Stomach (tissue), 9 donors: Measurements from ENCODE around the gene DPF3. TPM values are rescaled to one million over a fixed set of nuclear protein-coding genes. Genes with fewer than 3 reads are reported as not detected.

Experiments
- DNase-seq, 2 donors: peaks; one replicate each; pipeline versions ENCODE4 v3.0.0 to v3.0.0-alpha.2; 2013 to 2019
- H3K27ac ChIP-seq, 5 donors: fragments of 200-600 bp in 4 of 5; sonication (generic) in 4 of 5; one replicate each; pipeline ENCODE4 v1.5.1; 2013 to 2019; ENCODE audit warnings: mild to moderate bottlenecking in 1 of 5, moderate library complexity in 1 of 5
- H3K27me3 ChIP-seq, 3 donors: fragments of 200-600 bp; sonication (generic); one replicate each; pipeline ENCODE4 v1.5.1; 2017 to 2019; ENCODE audit warnings: mixed run types in 1 of 3
- H3K36me3 ChIP-seq, 4 donors: fragments of 200-600 bp; sonication (generic); 1 replicate in 3 of 4; 2 replicates in 1 of 4; pipeline ENCODE4 v1.5.1; 2016 to 2019
- H3K4me1 ChIP-seq, 4 donors: fragments of 200-600 bp; sonication (generic); one replicate each; pipeline ENCODE4 v1.5.1; 2016 to 2019
- H3K4me3 ChIP-seq, 4 donors: fragments of 200-600 bp; sonication (generic) in 3 of 4; one replicate each; pipeline ENCODE4 v1.5.1; 2016 to 2019; ENCODE audit warnings: mild to moderate bottlenecking in 1 of 4
- H3K9me3 ChIP-seq, 4 donors: fragments of 200-600 bp; sonication (generic); one replicate each; pipeline ENCODE4 v1.5.1; 2016 to 2019
- EP300 ChIP-seq: sonication (generic); formaldehyde crosslinking; IDR thresholded peaks from one replicate; pipeline ENCODE4 v1.6.1; 2017; ENCODE audit warnings: antibody characterized with exemption
- POLR2A ChIP-seq, 4 donors: fragments of 450-650 bp; IDR thresholded peaks; one replicate each; pipeline ENCODE4 v1.6.1; 2016; ENCODE audit warnings: antibody characterized with exemption in 4 of 4, control low read depth in 2 of 4, mild to moderate bottlenecking in 1 of 4, moderate library complexity in 1 of 4
- POLR2AphosphoS5 ChIP-seq, 3 donors: sonication (generic); formaldehyde crosslinking; IDR thresholded peaks; one replicate each; pipeline ENCODE4 v1.6.1; 2016; ENCODE audit warnings: antibody characterized with exemption in 3 of 3
- WGBS, 5 donors: extraction: QIAGEN DNeasy Blood & Tissue Kit in 3 of 5; methylation state at CpG; one replicate each; pipeline versions ENCODE4 v1.1.5 to v1.1.7; 2013 to 2018; 5-methylcytosine and 5-hydroxymethylcytosine counted together
- intact Hi-C: fragments of 100-400 bp; cut with DNase I; formaldehyde crosslinking; loops from one replicate; pipeline ENCODE4 v1.15.1; 2023; ENCODE audit warnings: low total_unique reads
- polyA plus RNA-seq, 3 donors: library from polyadenylated mRNA; stranded (reverse); fragments of 200-250 nt; gene quantifications; one replicate each; pipeline ENCODE4 v1.2.3, GENCODE V29; 2013
- total RNA-seq, 5 donors: library from RNA; depleted of rRNA; stranded (reverse); fragments of >200 nt; gene quantifications; one replicate each; pipeline versions ENCODE4 v1.1.0 to v1.2.3, GENCODE V29; 2014 to 2016
- TF ChIP-seq, protein P1 (sequence below), 7 experiments: fragments of 450-650 bp in 4 of 7; fragments of 200-600 bp in 3 of 7; sonication (generic) in 3 of 7; IDR thresholded peaks; one replicate each; pipeline ENCODE4 v1.5.1; 2016 to 2019; ENCODE audit warnings: antibody characterized with exemption in 7 of 7, control low read depth in 2 of 7, mild to moderate bottlenecking in 1 of 7
- donor health status: healthy with polysubstance abuse.
- donor health status: Bipolar disorder and iron deficiency.
- donor health status: healthy.

Gene DPF3
- total and polyA plus RNA-seq, 8 donors = 0.20 to 113 (median 3.7) TPM

DNA sequence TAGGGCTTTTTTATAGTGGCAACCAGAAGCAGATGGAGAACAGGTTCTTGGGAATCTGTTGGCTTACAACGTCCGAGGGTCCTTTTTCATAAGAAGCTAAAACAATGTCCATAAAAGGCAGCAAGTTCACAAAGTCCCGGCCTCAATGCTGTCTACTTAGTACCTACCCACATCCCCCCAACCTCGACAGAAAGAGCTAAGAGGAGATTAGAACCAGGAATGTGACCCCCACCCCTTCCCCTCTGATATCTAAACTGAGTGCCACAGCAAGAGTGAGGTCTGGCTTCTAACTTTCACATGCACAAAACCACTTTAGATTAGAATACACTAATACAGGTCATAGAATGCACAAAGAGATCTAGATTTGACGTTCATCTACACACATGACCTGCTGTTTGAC is 4.5 kb downstream of the DPF3 start:
- 44 to 67% (median 54%) methylated on average over 5 of the region's 5 CpGs for WGBS, 5 donors

DNA sequence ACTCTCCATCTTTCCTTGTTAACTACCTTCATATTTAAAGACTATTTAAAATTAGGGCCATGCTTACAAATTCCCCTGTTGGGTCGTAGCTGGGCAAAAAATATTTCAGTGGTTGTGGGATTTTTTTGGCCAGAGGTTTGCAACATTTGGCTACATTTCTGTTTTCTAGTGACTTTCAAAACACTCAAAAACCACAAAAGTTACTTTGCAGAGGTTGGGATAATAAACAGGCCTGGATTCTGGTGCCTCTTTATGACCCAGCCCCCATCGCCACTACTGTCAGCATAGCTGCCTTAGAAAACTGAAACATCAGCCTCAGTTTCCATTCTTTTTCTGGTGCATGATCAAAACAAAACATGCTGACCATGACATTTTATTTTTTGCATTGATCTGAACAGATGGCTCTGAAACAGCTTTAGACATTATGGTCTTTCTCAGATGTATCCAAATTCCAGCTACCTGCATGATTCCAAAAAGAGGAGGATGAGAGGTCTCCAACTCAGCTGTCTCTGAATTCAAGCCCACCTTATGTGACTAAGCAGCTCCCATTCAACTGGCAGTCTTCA is 5.2 kb downstream of the DPF3 start:
- TF ChIP-seq POLR2AphosphoS5 (IDR thresholded peaks at IDR 0.05) = no peak
- TF ChIP-seq, protein P1, sequence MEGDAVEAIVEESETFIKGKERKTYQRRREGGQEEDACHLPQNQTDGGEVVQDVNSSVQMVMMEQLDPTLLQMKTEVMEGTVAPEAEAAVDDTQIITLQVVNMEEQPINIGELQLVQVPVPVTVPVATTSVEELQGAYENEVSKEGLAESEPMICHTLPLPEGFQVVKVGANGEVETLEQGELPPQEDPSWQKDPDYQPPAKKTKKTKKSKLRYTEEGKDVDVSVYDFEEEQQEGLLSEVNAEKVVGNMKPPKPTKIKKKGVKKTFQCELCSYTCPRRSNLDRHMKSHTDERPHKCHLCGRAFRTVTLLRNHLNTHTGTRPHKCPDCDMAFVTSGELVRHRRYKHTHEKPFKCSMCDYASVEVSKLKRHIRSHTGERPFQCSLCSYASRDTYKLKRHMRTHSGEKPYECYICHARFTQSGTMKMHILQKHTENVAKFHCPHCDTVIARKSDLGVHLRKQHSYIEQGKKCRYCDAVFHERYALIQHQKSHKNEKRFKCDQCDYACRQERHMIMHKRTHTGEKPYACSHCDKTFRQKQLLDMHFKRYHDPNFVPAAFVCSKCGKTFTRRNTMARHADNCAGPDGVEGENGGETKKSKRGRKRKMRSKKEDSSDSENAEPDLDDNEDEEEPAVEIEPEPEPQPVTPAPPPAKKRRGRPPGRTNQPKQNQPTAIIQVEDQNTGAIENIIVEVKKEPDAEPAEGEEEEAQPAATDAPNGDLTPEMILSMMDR (IDR thresholded peaks at IDR 0.05) = no peak
- no peak for TF ChIP-seq POLR2A (IDR thresholded peaks at IDR 0.05)
- TF ChIP-seq EP300 = no peak
- H3K27ac ChIP-seq = no peak overlapping the region
- no peak for DNase-seq
- H3K27me3 ChIP-seq = peaks cover 0 to 76% (median 35%) of the 10 kb centered on the region in 3 donors
- peaks cover 18 to 23% (median 21%) of the 10 kb centered on the region in 4 donors for H3K4me1 ChIP-seq
- no peaks in the 10 kb centered on the region for H3K36me3 ChIP-seq
- 73 to 79% (median 75%) methylated on average over 2 of the region's 2 CpGs for WGBS, 5 donors
- H3K4me3 ChIP-seq = no peak overlapping the region
- no peaks in the 10 kb centered on the region for H3K9me3 ChIP-seq
- intact Hi-C loops = no loop called here

More for the DNA sequence above, 4.5 kb downstream of the DPF3 start:
- TF ChIP-seq POLR2AphosphoS5 (IDR thresholded peaks at IDR 0.05) (no peak), POLR2A (IDR thresholded peaks at IDR 0.05) (no peak), EP300 (no peak)
- TF ChIP-seq, protein P1 (IDR thresholded peaks at IDR 0.05) = no peak
- Histone ChIP-seq H3K36me3 (no peaks in the 10 kb centered on the region), H3K27me3 (peaks cover 0 to 74% (median 35%) of the 10 kb centered on the region in 3 donors), H3K4me3 (no peak overlapping the region), H3K9me3 (no peaks in the 10 kb centered on the region), H3K4me1 (peaks cover 18 to 26% (median 22%) of the 10 kb centered on the region in 4 donors), H3K27ac (no peak overlapping the region)
- intact Hi-C loops = no loop called here
- DNase-seq = no peak

DNA sequence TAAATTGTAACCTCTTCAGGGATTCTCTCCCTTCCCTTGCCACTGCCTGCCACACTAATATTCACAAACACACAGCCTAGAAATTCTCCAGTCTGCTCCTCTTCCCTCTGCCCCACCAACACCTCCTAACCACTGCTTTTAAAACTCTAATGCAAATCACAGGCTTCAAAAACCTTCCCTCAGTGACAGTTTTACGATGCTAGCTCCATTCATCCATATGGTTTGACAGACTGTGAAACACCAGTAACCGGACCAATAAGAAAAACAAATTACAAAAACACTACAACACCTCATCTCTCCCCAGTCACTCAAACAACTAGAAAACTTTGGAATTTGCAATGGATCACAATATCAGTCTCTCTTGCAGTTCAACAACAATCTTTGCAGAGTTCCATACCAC is 5.7 kb downstream of the DPF3 start:
- no peak overlapping the region for H3K4me3 ChIP-seq
- intact Hi-C loops = no loop called here
- peaks cover 18 to 20% (median 18%) of the 10 kb centered on the region in 4 donors for H3K4me1 ChIP-seq
- no peaks in the 10 kb centered on the region for H3K9me3 ChIP-seq
- no peaks in the 10 kb centered on the region for H3K36me3 ChIP-seq
- no peak for DNase-seq
- H3K27ac ChIP-seq = no peak overlapping the region
- H3K27me3 ChIP-seq = peaks cover 0 to 73% (median 35%) of the 10 kb centered on the region in 3 donors
- no peak for TF ChIP-seq EP300
- TF ChIP-seq, protein P1 (IDR thresholded peaks at IDR 0.05) = no peak
- no peak for TF ChIP-seq POLR2A (IDR thresholded peaks at IDR 0.05)
- no peak for TF ChIP-seq POLR2AphosphoS5 (IDR thresholded peaks at IDR 0.05)
- WGBS, 5 donors = 72 to 86% (median 81%) methylated on average over 2 of the region's 2 CpGs

DNA sequence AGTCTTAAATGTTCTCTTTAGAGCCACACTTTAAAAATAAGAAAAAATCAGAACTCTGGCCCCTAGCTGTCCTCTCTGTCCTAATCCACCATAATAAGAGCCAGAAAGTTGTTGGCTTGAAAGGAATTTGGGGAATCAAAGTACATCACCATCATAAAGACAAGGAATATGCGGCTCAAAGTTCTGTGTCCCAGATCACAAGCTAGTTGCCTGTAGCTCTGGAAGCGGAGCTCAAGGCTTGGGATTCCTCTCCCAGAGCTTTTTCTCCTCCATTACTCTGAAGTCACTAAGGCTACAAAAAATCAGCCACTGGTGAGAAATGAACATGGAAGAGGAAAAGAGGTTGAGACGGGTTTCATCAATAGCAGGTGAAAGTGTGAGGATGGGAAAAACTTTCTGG is 6.4 kb downstream of the DPF3 start:
- Histone ChIP-seq H3K9me3 (no peaks in the 10 kb centered on the region), H3K27ac (no peak overlapping the region), H3K4me3 (no peak overlapping the region), H3K4me1 (peaks cover 11 to 14% (median 12%) of the 10 kb centered on the region in 4 donors), H3K27me3 (peaks cover 0 to 73% (median 31%) of the 10 kb centered on the region in 3 donors), H3K36me3 (no peaks in the 10 kb centered on the region)
- intact Hi-C loops = no loop called here
- no peak for TF ChIP-seq EP300
- no peak for TF ChIP-seq POLR2A (IDR thresholded peaks at IDR 0.05)
- TF ChIP-seq, protein P1 (IDR thresholded peaks at IDR 0.05) = no peak
- TF ChIP-seq POLR2AphosphoS5 (IDR thresholded peaks at IDR 0.05) = no peak
- DNase-seq = no peak
- WGBS, 5 donors = 88 to 94% (median 93%) methylated on average over 3 of the region's 3 CpGs
